Coronary artery (tissue), 2 donors: Measurements from ENCODE around the gene RNF144A.

Experiments
- DNase-seq: peaks from one replicate; pipeline ENCODE4 v3.0.0-alpha.2; 2017; ENCODE audit warnings: low spot score
- H3K27ac ChIP-seq, 2 donors: fragments of 200-600 bp; sonication (generic); one replicate each; pipeline ENCODE4 v1.5.1; 2016 to 2019
- H3K4me3 ChIP-seq: fragments of 200-600 bp; sonication (generic); 2 replicates; pipeline ENCODE4 v1.5.1; 2016; ENCODE audit warnings: mild to moderate bottlenecking, moderate library complexity
- CTCF ChIP-seq: fragments of 200-600 bp; sonication (generic); IDR thresholded peaks from one replicate; pipeline ENCODE4 v1.5.1; 2019; ENCODE audit warnings: antibody characterized with exemption

RNF144A gene

DNA sequence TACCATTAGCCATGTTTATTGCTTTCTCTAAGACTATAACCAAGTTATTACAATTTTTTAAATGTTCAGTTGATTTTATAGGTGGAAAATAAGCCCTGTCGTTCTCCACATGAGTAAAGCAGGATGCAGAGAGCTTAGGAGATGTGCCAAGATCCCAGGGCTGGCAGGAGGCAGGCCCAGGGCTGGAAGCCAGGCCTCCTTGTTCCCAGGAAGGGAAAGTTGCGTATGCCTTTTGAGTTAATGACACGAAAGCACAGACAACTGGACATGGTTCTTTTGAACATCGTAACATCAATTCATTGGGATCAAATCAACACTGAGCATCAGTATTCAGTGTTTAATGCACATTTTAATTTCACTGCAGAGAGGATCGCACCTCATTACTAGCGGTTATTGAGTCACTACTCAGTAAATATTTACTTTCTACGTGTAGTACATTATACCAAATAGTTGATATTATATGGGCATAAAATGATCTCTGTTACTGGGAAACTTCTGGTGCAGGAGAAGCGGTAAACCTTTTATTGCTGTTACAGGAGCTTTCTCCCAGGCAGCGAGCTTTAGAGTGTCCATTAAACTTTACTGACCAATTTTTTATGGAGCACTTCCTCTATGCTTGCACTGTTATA, 60.0 kb downstream of the RNF144A start:
- no peak for TF ChIP-seq CTCF
- Histone ChIP-seq H3K4me3 (no peak overlapping the region), H3K27ac (no peak overlapping the region)
- no peak for DNase-seq

DNA sequence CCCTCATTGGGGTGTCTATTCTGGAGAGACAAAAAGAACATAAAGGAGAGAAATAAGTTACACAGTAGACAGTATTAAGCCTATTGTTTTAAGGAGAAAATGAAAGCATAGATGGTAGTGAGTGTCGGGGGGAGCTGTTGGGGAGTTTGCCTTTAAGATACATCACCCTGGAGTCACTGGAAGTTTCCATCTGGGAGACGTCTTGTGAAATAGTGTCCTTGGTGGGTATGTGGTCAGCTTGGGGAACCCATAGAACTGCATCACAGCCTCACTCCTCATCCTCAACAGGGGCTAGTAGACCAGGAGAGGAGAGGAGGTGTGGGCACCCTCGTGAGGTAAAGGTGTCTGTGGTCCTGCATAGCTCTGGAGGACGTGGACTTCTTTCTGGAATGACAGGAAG, 60.6 kb downstream of the RNF144A start:
- no peak overlapping the region for H3K27ac ChIP-seq
- TF ChIP-seq CTCF = no peak
- DNase-seq = no peak
- no peak overlapping the region for H3K4me3 ChIP-seq

DNA sequence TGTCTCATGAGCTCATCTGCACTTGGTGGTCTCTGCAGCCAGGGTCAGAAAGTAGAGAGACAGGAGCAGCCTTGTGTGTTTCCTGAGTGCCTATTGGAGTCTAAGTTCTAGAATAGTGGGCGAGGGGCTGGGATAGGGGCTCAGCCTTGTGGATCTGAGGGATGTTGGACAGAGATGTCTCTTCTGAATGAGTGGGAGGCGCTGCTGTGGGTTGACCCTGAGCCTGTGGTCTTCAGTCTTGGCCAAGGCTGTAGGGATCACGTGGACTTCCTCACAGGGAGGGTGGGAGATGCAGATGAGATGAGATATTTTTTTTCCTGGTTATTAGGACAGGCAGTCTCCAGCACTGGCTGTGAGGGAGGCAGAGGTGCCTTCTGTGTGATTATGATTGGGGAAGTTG, 61.8 kb downstream of the RNF144A start:
- no peak for DNase-seq
- TF ChIP-seq CTCF = no peak
- H3K27ac ChIP-seq = no peak overlapping the region
- H3K4me3 ChIP-seq = no peak overlapping the region

GRCh38 chr2:6982449-6982848, 65.2 kb downstream of the RNF144A start:
- no peak for TF ChIP-seq CTCF
- no peak overlapping the region for H3K4me3 ChIP-seq
- no peak overlapping the region for H3K27ac ChIP-seq
- DNase-seq = no peak

DNA sequence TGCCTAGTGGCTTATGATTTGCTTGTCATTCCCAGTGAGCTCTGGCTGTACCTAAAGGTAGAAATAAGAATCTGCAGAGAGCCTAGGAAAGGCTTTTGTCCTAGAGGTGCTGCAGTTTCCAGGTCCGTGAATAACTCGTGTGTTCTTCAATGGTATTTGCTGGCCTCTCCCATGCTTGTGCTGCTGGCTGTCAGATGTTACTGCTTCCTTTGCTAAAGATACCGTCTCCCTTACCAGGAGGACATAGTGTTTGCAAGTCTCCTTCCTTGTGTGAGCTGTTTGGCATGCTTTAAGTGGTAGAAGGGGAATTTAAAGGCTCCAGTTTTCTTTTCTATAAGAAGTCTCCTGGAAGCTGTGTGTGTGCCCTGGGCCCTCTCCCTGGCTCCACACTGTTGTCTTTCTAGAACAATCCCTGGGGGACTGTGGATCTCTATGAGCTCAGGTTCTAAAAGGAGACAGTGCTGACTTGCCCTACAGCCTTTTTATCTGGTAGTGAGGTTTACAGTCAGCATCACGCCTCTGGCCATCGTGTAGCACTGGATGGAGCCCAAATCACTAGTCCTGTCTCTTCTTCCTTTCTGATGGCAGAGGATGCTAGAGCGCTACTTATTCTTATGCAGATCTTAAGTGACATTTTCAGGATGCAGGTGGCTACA, 65.8 kb downstream of the RNF144A start:
- no peak for TF ChIP-seq CTCF
- H3K27ac ChIP-seq = no peak overlapping the region
- no peak overlapping the region for H3K4me3 ChIP-seq
- no peak for DNase-seq

DNA sequence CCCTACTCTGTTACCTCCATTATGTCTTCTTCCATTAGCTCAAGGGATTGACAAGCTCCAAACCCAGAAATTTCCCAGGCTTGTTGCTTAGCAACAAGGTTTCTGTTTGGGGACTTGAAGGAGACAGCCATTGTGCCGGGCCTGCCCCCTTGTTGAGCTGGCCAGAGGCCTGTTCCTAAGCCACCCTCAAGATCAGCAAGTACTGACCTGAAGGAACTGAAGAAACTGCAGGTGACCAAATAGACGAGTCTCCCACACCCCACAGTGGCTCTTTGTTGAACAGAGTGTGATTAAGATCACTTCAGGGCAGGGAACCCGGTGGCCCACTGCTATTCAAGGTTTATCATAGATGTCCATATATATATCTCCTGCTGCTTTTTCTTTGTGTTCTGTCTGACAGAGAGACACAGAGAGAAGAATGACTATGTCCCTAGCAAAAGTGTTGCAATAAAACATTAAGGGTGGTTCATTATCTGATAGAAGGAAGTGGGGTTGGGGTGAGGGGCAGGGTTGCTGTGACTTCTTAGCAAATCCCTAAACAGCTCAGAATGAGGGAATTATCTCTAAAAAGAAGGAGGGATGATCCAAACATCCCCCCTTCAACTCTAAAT, 69.2 kb downstream of the RNF144A start:
- DNase-seq = no peak
- Histone ChIP-seq H3K4me3 (no peak overlapping the region), H3K27ac (no peak overlapping the region)
- TF ChIP-seq CTCF = no peak

DNA sequence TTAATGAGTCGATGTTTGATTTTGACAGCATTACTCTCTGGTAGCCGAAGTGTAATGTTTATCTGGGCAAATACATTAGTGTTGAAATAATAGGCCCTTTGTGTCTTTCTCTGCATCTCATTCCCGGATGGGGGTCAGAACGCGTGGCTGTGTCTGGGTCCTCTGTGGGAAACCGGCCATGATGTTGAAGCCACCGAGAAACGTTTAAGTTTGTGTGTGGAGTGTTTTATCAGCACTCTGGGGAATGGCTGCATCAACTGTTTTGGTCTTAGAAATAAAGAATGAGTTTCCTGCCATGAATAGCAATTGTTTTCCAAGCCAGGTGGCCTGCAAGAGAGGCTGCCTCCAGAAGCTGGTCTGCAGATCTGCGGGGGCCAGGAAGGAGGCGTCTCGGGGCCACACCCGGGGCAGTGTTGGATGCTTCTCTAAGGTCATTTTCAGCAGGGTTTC, 69.7 kb downstream of the RNF144A start:
- DNase-seq = no peak
- TF ChIP-seq CTCF = no peak
- Histone ChIP-seq H3K4me3 (no peak overlapping the region), H3K27ac (no peak overlapping the region)
